G401 (cell line): ENCODE data around the gene LENG1. TPM values are rescaled to one million over a fixed set of nuclear protein-coding genes. Genes with fewer than 3 reads are reported as not detected.

ENCODE experiments used
- DNase-seq: peaks from one replicate; pipeline ENCODE4 v3.0.0-alpha.2; 2015; ENCODE audit warnings: low spot score
- in situ Hi-C: cut with HindIII; loops from 2 replicates; pipeline ENCODE4 v1.10.0; 2016; ENCODE audit warnings: low sequenced_read_pairs, mixed read lengths
- total RNA-seq: library from RNA; depleted of rRNA; stranded (reverse); fragments of >200 nt; shearing (Covaris generic); gene quantifications from 2 replicates; pipeline ENCODE4 v1.2.3, GENCODE V29; 2014

Gene LENG1
- total RNA-seq, 1 experiment from 2014 or later, result 7.3 TPM

DNA sequence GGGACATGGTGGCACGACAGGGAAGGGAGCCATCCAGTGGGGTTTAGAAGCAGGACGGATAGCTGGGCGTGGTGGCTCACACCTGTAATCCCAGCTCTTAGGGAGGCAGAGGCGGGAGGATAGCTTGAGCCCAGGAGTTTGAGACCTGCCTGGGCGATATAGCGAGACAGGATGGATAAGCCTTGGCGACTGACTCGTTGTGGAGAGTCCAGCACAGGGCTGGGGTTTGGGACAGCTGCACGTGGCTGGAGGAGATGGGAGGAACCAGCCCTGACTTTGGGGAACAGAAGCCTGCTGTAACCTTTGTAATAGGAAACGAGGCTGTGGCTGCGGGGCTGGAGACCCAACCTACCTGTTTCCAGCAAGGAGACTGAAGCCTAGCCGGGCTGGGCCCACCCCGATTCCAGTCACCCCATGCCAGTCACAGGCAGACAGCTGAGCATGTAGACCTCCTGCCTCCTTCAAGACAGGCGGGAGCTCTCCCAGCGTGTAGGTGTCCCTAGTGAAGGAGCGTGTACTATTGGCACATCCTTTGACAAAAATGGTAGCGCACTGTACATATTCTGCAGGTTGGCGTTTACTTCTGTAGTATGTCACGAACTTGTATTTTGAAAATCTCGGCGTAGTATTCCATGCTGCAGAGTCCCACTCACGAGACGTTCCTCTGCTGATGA, 8.0 kb downstream of the LENG1 start:
- in situ Hi-C loops, result no loop called here
- DNase-seq, result no peak

DNA sequence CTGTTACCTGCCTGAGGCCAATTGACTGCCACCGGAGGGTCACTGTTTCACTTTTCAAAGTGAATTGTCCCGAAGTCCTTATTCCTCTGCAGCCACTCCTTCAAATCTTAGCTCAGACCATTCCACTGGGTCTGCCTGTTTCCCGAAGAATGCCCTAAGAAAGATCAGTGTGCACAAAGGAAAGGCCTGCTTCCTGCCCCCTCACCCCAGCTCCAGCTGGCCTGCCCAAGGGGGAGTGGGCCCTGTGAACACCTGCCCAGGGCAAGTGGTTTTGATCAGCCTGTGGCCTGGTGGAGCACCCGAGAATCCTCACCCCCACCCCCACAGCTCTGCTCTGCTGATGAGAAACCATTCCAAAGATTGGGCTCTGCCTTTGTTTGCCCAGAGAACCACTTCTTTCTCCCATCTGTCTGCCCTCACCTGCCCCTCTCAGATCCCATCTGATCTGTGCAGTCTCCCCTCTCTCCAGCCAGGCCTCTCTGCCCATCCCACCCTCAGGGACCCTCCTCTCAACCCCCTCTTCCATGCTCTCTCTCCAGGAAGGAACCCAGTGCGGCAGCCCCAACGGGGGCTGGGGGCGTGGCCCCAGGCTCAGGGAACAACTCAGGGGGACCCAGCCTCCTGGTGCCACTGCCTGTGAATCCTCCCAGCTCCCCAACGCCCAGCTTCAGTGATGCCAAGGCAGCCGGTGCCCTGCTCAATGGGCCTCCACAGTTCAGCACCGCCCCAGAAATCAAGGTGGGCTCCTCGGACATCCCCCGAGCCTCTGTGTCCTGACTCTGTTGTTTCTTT, 10.3 kb downstream of the LENG1 start:
- in situ Hi-C loops, result no loop called here
- no peak for DNase-seq

DNA sequence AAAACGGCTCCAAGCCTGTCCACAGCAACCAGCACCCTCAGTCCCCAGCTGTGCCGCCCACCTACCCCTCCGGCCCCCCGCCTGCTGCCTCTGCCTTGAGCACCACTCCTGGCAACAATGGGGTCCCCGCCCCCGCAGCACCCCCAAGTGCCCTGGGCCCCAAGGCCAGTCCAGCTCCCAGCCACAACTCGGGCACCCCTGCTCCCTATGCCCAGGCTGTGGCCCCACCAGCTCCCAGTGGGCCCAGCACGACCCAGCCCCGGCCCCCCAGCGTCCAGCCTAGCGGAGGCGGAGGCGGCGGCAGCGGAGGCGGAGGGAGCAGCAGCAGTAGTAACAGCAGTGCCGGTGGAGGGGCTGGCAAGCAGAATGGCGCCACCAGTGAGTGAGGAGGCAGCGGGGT, 11.4 kb downstream of the LENG1 start:
- no peak for DNase-seq
- in situ Hi-C loops, result no loop called here

DNA sequence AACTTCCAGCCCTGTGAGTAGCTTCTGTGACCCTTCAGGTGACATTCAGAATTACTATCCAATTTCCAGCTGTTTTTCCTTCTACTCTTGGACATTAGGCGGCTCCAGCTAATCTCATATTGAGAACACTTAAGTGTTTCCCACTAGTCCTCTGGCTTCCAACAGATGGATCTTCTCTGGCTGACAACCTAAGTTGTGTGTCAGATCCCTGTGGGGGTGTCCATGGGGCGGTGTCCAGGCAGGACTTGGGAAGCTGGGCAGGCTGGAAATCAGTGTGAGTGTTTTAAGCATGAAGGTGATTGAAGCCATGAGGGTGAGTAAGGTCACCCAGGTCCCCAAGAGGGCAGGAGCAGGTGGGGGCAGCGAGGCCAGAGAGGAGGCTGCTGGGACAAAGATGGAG, 11.8 kb downstream of the LENG1 start:
- in situ Hi-C loops, result no loop called here
- DNase-seq, result no peak

DNA sequence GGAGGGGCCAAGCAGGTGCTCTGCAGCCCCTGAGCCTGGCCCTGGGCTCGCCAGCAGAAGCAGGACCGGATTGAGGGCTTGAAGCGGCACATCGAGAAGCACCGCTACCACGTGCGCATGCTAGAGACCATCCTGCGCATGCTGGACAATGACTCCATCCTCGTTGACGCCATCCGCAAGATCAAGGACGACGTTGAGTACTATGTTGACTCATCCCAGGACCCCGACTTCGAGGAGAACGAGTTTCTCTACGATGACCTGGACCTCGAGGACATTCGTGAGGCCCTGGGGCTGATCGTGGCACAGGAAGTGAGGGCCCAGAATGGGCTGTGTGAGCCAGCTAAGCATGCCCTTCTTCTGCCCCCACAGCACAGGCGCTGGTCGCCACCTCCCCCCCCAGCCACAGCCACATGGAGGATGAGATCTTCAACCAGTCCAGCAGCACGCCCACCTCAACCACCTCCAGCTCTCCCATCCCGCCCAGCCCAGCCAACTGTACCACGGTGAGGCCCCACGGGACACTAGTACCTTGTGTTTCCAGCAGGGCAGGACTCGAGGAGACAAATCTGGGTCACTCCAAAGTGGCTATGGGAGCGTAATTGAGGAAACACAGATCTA, 13.9 kb downstream of the LENG1 start:
- in situ Hi-C loops, result no loop called here
- DNase-seq, result no peak

- no peak for DNase-seq
- in situ Hi-C loops, result no loop called here
Observed at GRCh38 chr19:54142166-54142780, 17.2 kb downstream of the LENG1 start.

- no peak for DNase-seq
Observed at GRCh38 chr19:54141356-54141755, 18.2 kb downstream of the LENG1 start.

DNA sequence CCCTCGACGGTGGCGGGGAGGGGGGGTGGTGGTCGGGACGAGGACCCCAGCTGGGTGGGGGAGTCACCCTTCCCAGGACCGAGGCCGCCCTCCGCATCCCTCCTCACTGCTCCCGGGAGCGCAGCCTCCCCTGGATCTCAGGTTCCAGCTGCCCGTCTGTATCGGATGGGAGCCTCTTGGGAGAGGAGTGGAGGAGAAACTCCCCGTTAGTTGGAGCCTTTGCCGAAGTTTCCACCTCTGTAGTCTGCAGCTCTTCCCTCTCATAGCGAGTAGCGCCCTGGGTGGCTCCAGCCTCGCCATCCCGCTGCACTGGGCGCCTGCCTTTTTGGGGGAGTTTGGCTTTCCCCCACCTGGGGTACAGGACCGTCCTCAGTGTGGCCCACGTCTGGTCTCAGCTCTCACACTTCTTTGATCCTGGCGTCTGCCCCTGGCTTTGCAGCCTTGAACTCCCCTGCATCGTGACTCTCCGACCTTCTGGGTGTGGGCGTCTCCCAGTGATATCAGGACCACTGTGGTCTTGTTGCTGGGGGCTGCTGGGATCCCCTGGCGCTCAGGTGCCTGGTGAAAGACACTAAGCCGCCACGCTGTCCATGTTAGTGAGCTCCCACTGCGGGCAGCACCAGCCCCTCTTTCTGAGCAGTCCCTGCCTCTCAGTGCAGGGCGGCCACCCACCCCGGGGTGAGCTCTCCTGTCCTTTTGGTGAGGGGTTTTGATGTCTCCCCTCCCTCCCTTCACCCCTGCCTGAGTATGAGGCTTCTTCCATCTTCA, 20.8 kb downstream of the LENG1 start:
- no peak for DNase-seq
- in situ Hi-C loops, result no loop called here

More at GRCh38 chr19:54141356-54141755, 18.2 kb downstream of the LENG1 start:
- in situ Hi-C loops, result no loop called here

DNA sequence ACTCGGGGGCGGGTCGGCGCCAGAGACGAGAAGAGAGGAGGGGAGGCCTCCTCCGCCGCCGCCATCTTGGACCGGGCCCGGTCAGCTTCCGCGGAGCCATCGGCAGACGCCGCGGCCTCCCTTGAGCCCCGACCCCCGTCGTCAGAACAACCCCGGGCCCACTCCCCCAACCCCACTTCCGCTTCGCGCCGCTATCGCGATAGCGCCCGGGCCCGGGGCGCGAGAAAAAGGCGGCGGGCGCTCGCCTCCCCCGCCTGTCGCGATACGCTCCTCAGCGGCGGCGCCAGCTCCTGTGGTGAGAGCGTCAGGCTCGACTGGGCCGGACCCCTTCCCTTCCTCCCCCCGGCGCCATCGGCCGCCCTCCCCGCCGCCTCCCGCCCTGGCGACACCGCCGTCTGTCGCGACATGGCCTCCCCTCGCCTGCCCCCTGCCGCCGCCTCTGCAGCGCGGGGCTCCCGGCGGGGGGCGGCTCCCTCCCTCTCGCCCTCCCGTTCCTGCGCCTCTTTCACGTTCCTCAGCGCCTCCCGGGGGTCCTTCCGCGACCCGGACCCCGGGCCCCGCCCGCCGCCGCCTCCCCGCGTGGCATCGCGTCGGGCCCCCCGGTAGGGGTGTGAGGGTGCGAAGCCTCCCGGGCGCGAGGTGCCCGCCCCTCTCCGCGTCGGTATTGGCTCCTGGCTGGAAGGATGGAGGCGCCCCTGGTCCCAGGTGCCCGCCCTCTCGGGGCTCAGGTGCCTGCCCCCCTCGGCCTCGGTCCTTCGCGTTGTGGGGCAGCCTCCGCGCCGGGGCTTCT, 21.6 kb downstream of the LENG1 start, which contains the start of gene CNOT3:
Gene CNOT3 (plus strand): TSS at position 64 of the 790 bp plus-strand sequence. CDS start 5,217 bp downstream, outside the sequence.
- in situ Hi-C loops, result no loop called here
- DNase-seq, result no peak

GRCh38 chr19:54136864-54137698, 22.4 kb downstream of the LENG1 start:
- DNase-seq, result peak; percentile 100
- in situ Hi-C loops, result no loop called here

DNA sequence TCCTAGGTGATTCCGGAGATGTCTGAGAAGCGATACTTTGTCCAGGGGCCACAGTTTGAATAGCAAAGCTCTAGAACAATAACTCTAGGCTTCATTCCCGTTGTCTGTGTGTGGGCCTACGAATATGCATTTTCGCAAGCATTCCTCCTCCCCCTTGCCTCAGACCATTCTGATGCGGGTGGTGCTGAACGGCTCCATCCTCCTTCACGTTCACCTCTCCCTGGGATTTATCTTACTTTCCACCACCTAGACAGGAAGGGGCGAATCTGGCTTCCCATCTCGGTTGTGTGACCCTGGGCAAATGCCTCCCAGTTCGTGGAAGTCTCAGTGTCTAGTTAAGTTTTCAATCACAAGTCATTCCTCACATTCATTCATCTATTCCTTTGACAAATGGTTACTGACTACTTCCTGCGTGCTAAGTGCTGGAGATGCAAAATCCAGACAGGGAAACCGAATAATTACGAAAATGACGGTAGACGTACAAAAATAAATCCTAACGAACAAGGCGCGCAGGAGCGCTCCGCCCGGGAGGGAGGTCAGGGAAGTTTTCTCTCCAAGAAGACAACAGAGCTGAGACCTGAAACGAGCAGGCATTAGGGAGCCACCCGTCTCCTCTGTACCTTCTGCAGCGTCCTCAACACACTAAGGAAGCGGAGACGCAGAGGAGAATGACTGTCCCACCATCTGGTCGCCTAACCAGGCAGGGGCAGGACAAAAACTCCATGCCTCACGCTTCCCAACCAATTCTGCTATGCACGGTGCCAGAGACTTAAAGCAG, 23.2 kb downstream of the LENG1 start:
- DNase-seq, result no peak

GRCh38 chr19:54133957-54134590, 25.4 kb downstream of the LENG1 start:
- in situ Hi-C loops, result no loop called here
- DNase-seq, result no peak

More for the DNA sequence above, 23.2 kb downstream of the LENG1 start:
- in situ Hi-C loops, result no loop called here

- no peak for DNase-seq
- in situ Hi-C loops, result no loop called here
Observed at GRCh38 chr19:54133312-54133956, 26.1 kb downstream of the LENG1 start.

DNA sequence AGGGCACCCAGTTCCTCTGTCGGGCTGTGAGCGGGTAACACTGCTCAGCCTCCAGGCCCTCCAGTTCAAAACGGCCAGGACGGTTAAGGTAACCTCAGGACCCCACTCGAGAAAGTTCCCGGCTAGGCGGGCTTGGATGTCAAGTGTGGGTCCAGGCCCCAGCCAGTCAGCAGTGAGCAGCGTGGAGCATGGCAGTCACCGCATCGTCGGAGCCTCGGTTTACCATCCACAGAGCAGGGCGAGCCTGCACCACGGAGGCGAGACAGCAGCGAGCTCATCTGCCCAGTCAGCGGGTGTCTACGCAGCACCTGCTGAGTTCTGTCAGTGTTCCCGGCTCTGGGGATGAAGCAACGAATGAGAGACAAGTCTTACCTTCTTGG, 29.9 kb downstream of the LENG1 start:
- in situ Hi-C loops, result no loop called here
- no peak for DNase-seq

- in situ Hi-C loops, result no loop called here
- DNase-seq, result no peak
Observed at GRCh38 chr19:54128796-54129616, 30.5 kb downstream of the LENG1 start.
